Activated CD4-positive, alpha-beta memory T cell treated with anti-CD3 and anti-CD28 coated beads for 36 hours (primary cell): ENCODE results near the gene ARHGAP45. TPM values are rescaled to one million over a fixed set of nuclear protein-coding genes. Genes with fewer than 3 reads are reported as not detected.
A peak's percentile ranks its signal among the peaks of the same experiment; 100 is the strongest.

ENCODE experiments used
- CTCF ChIA-PET: fragments of 350-600 bp; sonication (Branson Sonifier 250); formaldehyde crosslinking; loops from one replicate; lab custom pipeline; 2021; ENCODE audit warnings: antibody characterized with exemption, inconsistent platforms; lab: Charles Lee
- POLR2A ChIA-PET: fragments of 350-600 bp; sonication (Branson Sonifier 250); formaldehyde crosslinking; loops from one replicate; lab custom pipeline; 2021; ENCODE audit warnings: antibody characterized with exemption; lab: Charles Lee
- DNase-seq: peaks from one replicate; pipeline ENCODE4 v3.0.0-alpha.2; 2020
- H3K27ac Mint-ChIP-seq: one replicate; pipeline ENCODE4 v1.8.0; 2021; ENCODE audit warnings: mixed read lengths
- H3K27me3 Mint-ChIP-seq: one replicate; pipeline ENCODE4 v1.8.0; 2021; ENCODE audit warnings: mixed read lengths
- H3K36me3 Mint-ChIP-seq: one replicate; pipeline ENCODE4 v1.8.0; 2021; ENCODE audit warnings: mixed read lengths
- H3K4me1 Mint-ChIP-seq: one replicate; pipeline ENCODE4 v1.8.0; 2021; ENCODE audit warnings: low read depth, mixed read lengths
- H3K4me3 Mint-ChIP-seq: one replicate; pipeline ENCODE4 v1.8.0; 2021; ENCODE audit warnings: mild to moderate bottlenecking, mixed read lengths
- H3K9me3 Mint-ChIP-seq: one replicate; pipeline ENCODE4 v1.8.0; 2021; ENCODE audit warnings: mixed read lengths
- intact Hi-C: fragments of 100-400 bp; cut with micrococcal nuclease; formaldehyde crosslinking; loops from one replicate; pipeline ENCODE4 v1.15.1; 2023
- total RNA-seq, 2 experiments: library from RNA; stranded (reverse); gene quantifications; one replicate each; pipeline ENCODE4 v1.2.3, GENCODE V29; 2021

Gene ARHGAP45
- total RNA-seq, 2 experiments from 2014 or later = 136 to 142 TPM

DNA sequence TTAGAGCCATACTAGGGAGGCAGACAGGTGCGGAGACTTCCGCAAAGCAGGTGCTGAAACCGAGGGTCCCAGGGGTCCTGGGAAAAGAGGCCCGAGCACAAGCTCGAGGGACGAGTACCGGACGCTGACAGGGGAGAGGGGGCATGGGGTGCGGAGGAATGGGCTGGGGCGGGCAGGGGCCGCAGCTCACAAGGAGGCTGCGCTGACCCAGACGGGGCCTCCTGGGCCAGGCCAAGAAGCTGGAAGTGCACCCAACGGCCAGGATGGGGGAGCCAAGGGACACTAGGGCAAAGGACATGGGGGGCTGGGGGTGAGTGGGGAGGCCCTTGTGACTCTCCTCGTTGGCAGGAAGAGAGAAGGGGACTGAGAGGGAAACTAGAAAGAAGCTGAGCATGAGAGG, 26.4 kb downstream of the ARHGAP45 start:
- Mint-ChIP-seq H3K4me3 (peak overlapping the region; percentile 93), H3K9me3 (no peaks in the 10 kb centered on the region), H3K4me1 (peaks cover 46% of the 10 kb centered on the region), H3K36me3 (peaks cover 18% of the 10 kb centered on the region), H3K27ac (no peak overlapping the region), H3K27me3 (no peaks in the 10 kb centered on the region)
- ChIA-PET POLR2A (interaction anchor here (0.6 to 4.2 kb wide), 3 partner anchors 9 to 65 kb away, joined by 6 to 26 read pairs (median 7); no protein-coding TSS in a partner anchor), CTCF (interaction anchor here (1.0 to 1.3 kb wide), 3 partner anchors 8 to 151 kb away, joined by 3 to 5 read pairs (median 4); no protein-coding TSS in a partner anchor)
- intact Hi-C loops = no loop called here
- DNase-seq = no peak

- no peaks in the 10 kb centered on the region for H3K27me3 Mint-ChIP-seq
- H3K27ac Mint-ChIP-seq = peak overlapping the region; percentile 91
- DNase-seq = no peak
- peak overlapping the region; percentile 93 for H3K4me3 Mint-ChIP-seq
- ChIA-PET POLR2A (interaction anchor here (0.6 to 4.2 kb wide), 5 partner anchors 9 to 61 kb away, joined by 4 to 26 read pairs (median 4); no protein-coding TSS in a partner anchor), CTCF (interaction anchor here (0.9 to 1.6 kb wide), 5 partner anchors 9 to 150 kb away, joined by 3 to 7 read pairs (median 4); partner anchors contain the start of gene ARHGAP45)
- intact Hi-C loops = loop anchor here (2.0 kb wide), 1 partner anchor 17 kb away; no protein-coding TSS in a partner anchor
- peaks cover 14% of the 10 kb centered on the region for H3K36me3 Mint-ChIP-seq
- H3K9me3 Mint-ChIP-seq = no peaks in the 10 kb centered on the region
- peaks cover 48% of the 10 kb centered on the region for H3K4me1 Mint-ChIP-seq
Observed at GRCh38 chr19:1093811-1094553, 27.0 kb downstream of the ARHGAP45 start.

DNA sequence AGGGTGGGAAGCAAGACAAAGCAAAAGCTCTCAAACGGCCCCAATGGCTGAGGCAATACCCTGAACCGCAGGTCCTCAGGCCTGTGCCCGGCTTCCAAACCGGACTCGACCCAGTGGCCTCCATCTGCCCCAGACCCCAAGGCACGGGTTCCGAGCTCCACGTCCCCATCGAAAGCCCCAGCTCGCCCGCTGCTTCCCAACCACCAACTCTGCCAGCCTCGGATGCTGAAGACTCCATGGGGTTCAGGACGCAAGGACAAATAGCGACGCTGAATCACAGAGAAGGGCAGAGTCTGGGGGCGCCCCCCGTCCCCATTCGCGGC, 27.6 kb downstream of the ARHGAP45 start:
- Mint-ChIP-seq H3K27ac (peak overlapping the region; percentile 91), H3K4me3 (peak overlapping the region; percentile 93), H3K36me3 (peaks cover 14% of the 10 kb centered on the region), H3K4me1 (peaks cover 53% of the 10 kb centered on the region), H3K9me3 (peaks cover 1% of the 10 kb centered on the region), H3K27me3 (no peaks in the 10 kb centered on the region)
- ChIA-PET CTCF (interaction anchor here (0.9 to 1.6 kb wide), 5 partner anchors 10 to 98 kb away, joined by 3 to 7 read pairs (median 3); partner anchors contain the start of gene ARHGAP45), POLR2A (interaction anchor here (0.6 to 4.2 kb wide), 5 partner anchors 10 to 62 kb away, joined by 4 to 26 read pairs (median 4); no protein-coding TSS in a partner anchor)
- DNase-seq = no peak
- intact Hi-C loops = loop anchor here (2.0 kb wide), 1 partner anchor 18 kb away; no protein-coding TSS in a partner anchor

DNA sequence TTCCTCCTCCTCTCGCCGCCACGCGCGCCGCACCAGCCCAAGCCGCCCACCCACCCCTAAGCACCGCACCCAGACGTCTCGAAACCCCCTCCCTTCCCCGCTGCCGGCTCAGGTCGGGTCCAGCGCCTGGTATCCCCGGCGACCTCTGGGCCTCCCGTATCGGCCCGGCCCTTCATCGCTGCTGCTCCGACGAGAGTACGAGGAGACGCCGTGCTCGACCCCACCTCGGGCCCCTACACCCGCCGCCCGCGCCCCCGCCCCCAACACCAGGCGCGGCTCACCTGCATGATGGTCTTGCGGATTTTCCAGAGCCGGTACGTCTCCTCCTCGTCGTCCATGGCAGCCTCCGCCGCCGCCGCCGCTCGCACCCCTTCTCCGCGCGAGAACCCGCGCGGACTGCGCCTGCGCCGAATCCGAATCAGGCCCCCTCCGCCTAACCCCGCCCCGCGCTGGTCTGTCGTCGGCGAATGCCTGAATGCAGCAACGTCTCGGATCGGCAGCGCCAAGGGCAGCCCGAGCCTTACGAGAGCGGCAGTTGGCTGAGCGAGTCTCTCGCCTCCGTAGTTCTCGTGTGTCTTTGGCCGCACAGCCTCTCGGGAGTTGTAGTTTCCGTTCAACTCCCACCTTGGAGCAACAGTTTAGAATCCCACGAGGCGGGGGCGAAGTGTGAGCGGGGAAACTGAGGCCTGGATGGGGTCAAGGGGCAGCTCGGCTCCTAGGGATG, 28.2 kb downstream of the ARHGAP45 start, which contains the start of gene POLR2E:
POLR2E (minus strand) TSS at position 398 of the 724 bp plus-strand sequence; CDS start at position 338, 60 bp downstream.
- Mint-ChIP-seq H3K27ac (peak within 1 kb of the TSS; percentile 91), H3K27me3 (no peaks in the 10 kb centered on the region), H3K4me3 (peak within 1 kb of the TSS; percentile 93), H3K9me3 (peaks cover 6% of the 10 kb centered on the region), H3K36me3 (peaks cover 14% of the 10 kb centered on the region), H3K4me1 (peaks cover 58% of the 10 kb centered on the region)
- peak; percentile 98 for DNase-seq
- ChIA-PET POLR2A (interaction anchor here (0.6 to 4.2 kb wide), 6 partner anchors 9 to 174 kb away, joined by 3 to 26 read pairs (median 4); partner anchors contain the start of gene CIRBP), CTCF (interaction anchor here (0.9 to 1.9 kb wide), 5 partner anchors 20 to 149 kb away, joined by 3 to 7 read pairs (median 4); partner anchors contain the start of gene ARHGAP45)
- intact Hi-C loops = loop anchor here (1.0 to 2.0 kb wide), 3 partner anchors 8 to 18 kb away; partner anchors contain the start of gene GPX4

GRCh38 chr19:1097810-1098176, 30.8 kb downstream of the ARHGAP45 start:
- H3K27me3 Mint-ChIP-seq = no peaks in the 10 kb centered on the region
- DNase-seq = no peak
- H3K4me3 Mint-ChIP-seq = no peak overlapping the region
- ChIA-PET POLR2A (interaction anchor here (0.6 to 1.5 kb wide), 2 partner anchors 21 to 36 kb away, joined by 4 read pairs; no protein-coding TSS in a partner anchor), CTCF (interaction anchor here (0.6 to 0.7 kb wide), 2 partner anchors 31 to 1001 kb away, joined by 3 read pairs; partner anchors contain the start of gene ARHGAP45)
- peaks cover 10% of the 10 kb centered on the region for H3K36me3 Mint-ChIP-seq
- intact Hi-C loops = no loop called here
- peak overlapping the region; percentile 71 for H3K27ac Mint-ChIP-seq
- H3K4me1 Mint-ChIP-seq = peaks cover 71% of the 10 kb centered on the region
- peaks cover 6% of the 10 kb centered on the region for H3K9me3 Mint-ChIP-seq

GRCh38 chr19:1098177-1099051, 31.4 kb downstream of the ARHGAP45 start:
- Mint-ChIP-seq H3K36me3 (peaks cover 7% of the 10 kb centered on the region), H3K9me3 (peaks cover 6% of the 10 kb centered on the region), H3K27ac (peak overlapping the region; percentile 87), H3K4me1 (peaks cover 71% of the 10 kb centered on the region), H3K27me3 (no peaks in the 10 kb centered on the region), H3K4me3 (no peak overlapping the region)
- CTCF ChIA-PET = interaction anchor here (0.6 kb wide), 1 partner anchor 1000 kb away, joined by 3 read pairs; no protein-coding TSS in a partner anchor
- DNase-seq = no peak
- POLR2A ChIA-PET = interaction anchor here (0.6 to 1.5 kb wide), 2 partner anchors 21 to 35 kb away, joined by 4 read pairs; no protein-coding TSS in a partner anchor
- intact Hi-C loops = loop anchor here (1.0 kb wide), 1 partner anchor 21 kb away; no protein-coding TSS in a partner anchor

DNA sequence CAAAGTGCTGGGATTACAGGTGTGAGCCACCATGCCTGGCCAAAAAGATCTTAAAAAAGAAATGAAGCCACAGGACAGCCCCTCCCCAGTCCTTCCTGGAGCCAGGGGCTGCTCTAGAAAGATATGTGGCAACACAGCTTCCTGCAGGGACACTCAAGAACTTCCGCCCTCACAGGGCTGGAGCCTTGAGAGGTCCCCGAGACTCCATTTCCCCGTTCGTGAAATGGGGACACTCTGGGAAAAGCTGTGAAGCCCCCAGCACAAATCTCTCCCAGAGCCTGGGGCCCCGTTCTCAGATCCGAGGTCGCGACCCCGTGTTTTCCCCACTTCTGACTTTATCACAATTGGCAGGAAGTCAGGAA, 34.4 kb downstream of the ARHGAP45 start:
- Mint-ChIP-seq H3K27ac (peak overlapping the region; percentile 89), H3K36me3 (no peaks in the 10 kb centered on the region), H3K9me3 (peaks cover 6% of the 10 kb centered on the region), H3K4me3 (no peak overlapping the region), H3K4me1 (peaks cover 59% of the 10 kb centered on the region), H3K27me3 (no peaks in the 10 kb centered on the region)
- DNase-seq = no peak
- POLR2A ChIA-PET = interaction anchor here (1.0 to 4.5 kb wide), 3 partner anchors 13 to 117 kb away, joined by 3 to 23 read pairs (median 10); partner anchors contain the start of gene WDR18
- CTCF ChIA-PET = interaction anchor here (1.2 to 1.9 kb wide), 3 partner anchors 12 to 143 kb away, joined by 4 to 8 read pairs (median 5); no protein-coding TSS in a partner anchor
- intact Hi-C loops = loop anchor here (5.0 to 10.0 kb wide), 3 partner anchors 91 to 177 kb away; partner anchors contain the start of genes ARID3A and ATP5F1D

- Mint-ChIP-seq H3K4me1 (peaks cover 60% of the 10 kb centered on the region), H3K9me3 (peaks cover 6% of the 10 kb centered on the region), H3K4me3 (peak overlapping the region; percentile 71), H3K36me3 (peaks cover 3% of the 10 kb centered on the region), H3K27ac (peak overlapping the region; percentile 89), H3K27me3 (no peaks in the 10 kb centered on the region)
- ChIA-PET POLR2A (interaction anchor here (0.7 to 4.5 kb wide), 14 partner anchors 14 to 119 kb away, joined by 3 to 25 read pairs (median 3); partner anchors contain the start of genes ARHGAP45, RNU6-2 and WDR18), CTCF (interaction anchor here (1.0 to 1.3 kb wide), 4 partner anchors 11 to 63 kb away, joined by 3 read pairs; no protein-coding TSS in a partner anchor)
- intact Hi-C loops = loop anchor here (1.0 to 10.0 kb wide), 8 partner anchors 7 to 178 kb away; partner anchors contain the start of genes ARID3A, ATP5F1D, POLR2E and RNU6-2
- peak; percentile 90 for DNase-seq
Observed at GRCh38 chr19:1102407-1103131, 35.6 kb downstream of the ARHGAP45 start.

- ChIA-PET POLR2A (interaction anchor here (0.8 to 4.5 kb wide), 13 partner anchors 14 to 83 kb away, joined by 3 to 25 read pairs (median 3); partner anchors contain the start of genes ARHGAP45 and RNU6-2), CTCF (interaction anchor here (1.0 to 1.8 kb wide), 5 partner anchors 10 to 64 kb away, joined by 3 to 5 read pairs (median 3); no protein-coding TSS in a partner anchor)
- H3K4me3 Mint-ChIP-seq = peak overlapping the region; percentile 71
- H3K36me3 Mint-ChIP-seq = peaks cover 3% of the 10 kb centered on the region
- H3K27me3 Mint-ChIP-seq = no peaks in the 10 kb centered on the region
- H3K4me1 Mint-ChIP-seq = peaks cover 54% of the 10 kb centered on the region
- peaks cover 6% of the 10 kb centered on the region for H3K9me3 Mint-ChIP-seq
- intact Hi-C loops = loop anchor here (1.0 to 10.0 kb wide), 8 partner anchors 8 to 178 kb away; partner anchors contain the start of genes ARID3A, ATP5F1D, POLR2E and RNU6-2
- DNase-seq = no peak
- peak overlapping the region; percentile 89 for H3K27ac Mint-ChIP-seq
Observed at GRCh38 chr19:1103132-1103707, 36.3 kb downstream of the ARHGAP45 start.
